PFSK-1 (cell line): ENCODE results near the gene HDHD2.

Experiments
- POLR2AphosphoS5 ChIP-seq: IDR thresholded peaks from 2 replicates; pipeline ENCODE4 v1.6.1; 2012; ENCODE audit warnings: low read depth, mild to moderate bottlenecking, control low read depth, low read length, moderate library complexity
- TAF1 ChIP-seq: IDR thresholded peaks from 2 replicates; pipeline ENCODE4 v1.6.1; 2012; ENCODE audit warnings: low read length, control low read depth, borderline replicate concordance; ENCODE audit not compliant: insufficient read depth

GRCh38 chr18:47143899-47144485, 6.3 kb downstream of the HDHD2 start:
- TF ChIP-seq POLR2AphosphoS5 (no peak), TAF1 (no peak)
